Fibroblast of skin of right quadriceps (primary cell): ENCODE data around the gene USP12.

ENCODE experiments used
- DNase-seq: peaks from one replicate; pipeline ENCODE4 v3.0.0-alpha.2; 2013

The USP12 gene

GRCh38 chr13:27027086-27027667, 144.4 kb downstream of the USP12 start:
- DNase-seq: no peak

- DNase-seq: no peak
Measured at GRCh38 chr13:27026396-27026795, 145.2 kb downstream of the USP12 start.

GRCh38 chr13:27024776-27025492, 146.7 kb downstream of the USP12 start:
- DNase-seq: no peak

GRCh38 chr13:27024074-27024461, 147.5 kb downstream of the USP12 start:
- peak; percentile 16 for DNase-seq

- no peak for DNase-seq
Measured at GRCh38 chr13:27023385-27024073, 148.1 kb downstream of the USP12 start.

GRCh38 chr13:27022571-27023311, 148.9 kb downstream of the USP12 start:
- DNase-seq: peak; percentile 14

GRCh38 chr13:27020415-27020814, 151.2 kb downstream of the USP12 start:
- no peak for DNase-seq

- no peak for DNase-seq
Measured at GRCh38 chr13:27018882-27019281, 152.7 kb downstream of the USP12 start.

GRCh38 chr13:27018344-27018861, 153.2 kb downstream of the USP12 start:
- DNase-seq: no peak

GRCh38 chr13:27016875-27017274, 154.7 kb downstream of the USP12 start:
- no peak for DNase-seq
